H1 (cell line): ENCODE measurements around the gene SGSH.

Source experiments
- EZH2 ChIP-seq: fragments of 200-600 bp; sonication (generic); IDR thresholded peaks from 2 replicates; pipeline ENCODE4 v1.7.1; 2012; ENCODE audit warnings: low read depth, mild to moderate bottlenecking, moderate library complexity, low read length, inconsistent platforms; ENCODE audit not compliant: severe bottlenecking
- POLR2A ChIP-seq, 2 experiments: IDR thresholded peaks; 1 replicate in 1 of 2; 2 replicates in 1 of 2; pipeline ENCODE4 v1.6.1; 2011; ENCODE audit warnings: low read depth in 2 of 2, low read length in 2 of 2, mild to moderate bottlenecking in 2 of 2; ENCODE audit errors: control extremely low read depth in 1 of 2

DNA sequence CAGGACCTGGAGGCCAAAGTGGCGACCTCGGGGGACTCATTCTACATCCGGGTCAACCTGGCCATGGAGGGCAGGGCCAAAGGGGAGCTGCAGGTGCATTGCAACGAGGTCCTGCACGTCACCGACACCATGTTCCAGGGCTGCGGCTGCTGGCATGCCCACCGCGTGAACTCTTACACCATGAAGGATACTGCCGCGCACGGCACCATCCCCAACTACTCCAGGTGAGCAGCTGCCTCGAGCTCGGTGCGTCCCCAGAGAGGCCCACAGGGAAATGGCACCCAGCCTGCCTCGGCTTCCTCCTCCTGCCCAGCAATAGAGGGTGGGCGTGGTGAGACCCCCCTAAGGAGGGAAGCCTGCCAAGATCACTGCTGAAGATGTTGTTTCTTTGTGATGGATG lies 17.9 kb downstream of the SGSH start:
- TF ChIP-seq POLR2A (IDR thresholded peaks at IDR 0.05; ENCODE audit: control extremely low read depth in 1 of 2, low read depth in 2 of 2, low read length in 2 of 2) = no peak
- TF ChIP-seq EZH2 = no peak
